Measurements from ENCODE around the gene GOLGA3.

- TF ChIP-seq POLR2A (IDR thresholded peaks at IDR 0.05) (no peak), CTCF (IDR thresholded peaks at IDR 0.05) (no peak)
Measured at GRCh38 chr12:132777614-132778013, 51.1 kb downstream of the GOLGA3 start.
